LoVo (cell line): Measurements from ENCODE around the gene CLDN1.
A peak's percentile ranks its signal among the peaks of the same experiment; 100 is the strongest.
"Not testable (repeated sequence)": the region's sequence is repeated elsewhere in the genome, so short reads cannot be mapped to it uniquely, and the experiment has no call there.

Experiments
- DNase-seq: peaks from one replicate; pipeline ENCODE4 v3.0.0-alpha.2; 2016; ENCODE audit warnings: low spot score

CLDN1 gene

DNA sequence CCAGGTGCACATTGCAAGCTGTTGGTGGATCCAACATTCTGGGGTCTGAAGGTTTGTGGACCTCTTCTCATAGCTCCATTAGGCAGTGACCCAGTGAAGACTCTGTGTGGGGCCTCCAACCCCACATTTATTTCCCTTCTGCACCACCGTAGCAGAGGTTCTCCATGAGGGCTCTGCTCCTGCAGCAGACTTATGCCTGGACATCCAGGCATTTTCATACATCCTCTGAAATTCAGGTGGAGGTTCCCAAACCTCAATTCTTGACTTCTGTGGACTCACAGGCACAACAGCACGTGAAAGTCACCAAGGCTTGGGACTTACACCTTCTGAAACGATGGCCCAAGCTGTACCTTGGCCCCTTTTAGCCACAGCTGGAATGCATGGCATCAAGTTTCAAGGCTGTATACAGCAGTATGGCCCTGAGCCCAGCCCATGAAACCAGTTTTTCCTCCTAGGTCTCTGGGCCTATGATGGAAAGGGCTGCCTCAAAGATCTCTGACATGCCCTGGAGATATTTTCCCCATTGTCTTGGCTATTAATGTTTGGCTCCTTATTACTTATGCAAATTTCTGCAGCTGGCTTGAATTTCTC lies 30.2 kb downstream of the CLDN1 start:
- no peak for DNase-seq

DNA sequence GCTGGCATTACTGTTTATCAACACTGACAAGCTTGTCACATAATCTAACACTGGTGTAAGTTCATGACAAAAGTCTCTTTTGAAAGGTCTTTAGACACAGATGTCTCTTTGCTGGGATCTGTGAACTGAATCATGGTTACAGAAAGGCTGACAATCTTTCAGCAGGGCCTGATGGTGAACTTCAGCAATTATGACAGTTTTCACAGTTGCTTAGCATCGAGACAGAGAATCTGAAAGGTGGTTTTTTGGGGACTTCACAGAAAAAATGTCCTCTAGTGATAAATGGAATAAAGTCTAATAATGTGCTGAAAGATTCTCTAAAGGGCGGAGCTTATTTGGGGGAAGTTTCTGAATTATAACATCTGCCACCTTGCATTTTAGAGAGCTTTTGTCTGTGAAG lies 32.3 kb downstream of the CLDN1 start:
- DNase-seq = no peak

GRCh38 chr3:190288836-190289235 lies 33.4 kb downstream of the CLDN1 start:
- DNase-seq = no peak

DNA sequence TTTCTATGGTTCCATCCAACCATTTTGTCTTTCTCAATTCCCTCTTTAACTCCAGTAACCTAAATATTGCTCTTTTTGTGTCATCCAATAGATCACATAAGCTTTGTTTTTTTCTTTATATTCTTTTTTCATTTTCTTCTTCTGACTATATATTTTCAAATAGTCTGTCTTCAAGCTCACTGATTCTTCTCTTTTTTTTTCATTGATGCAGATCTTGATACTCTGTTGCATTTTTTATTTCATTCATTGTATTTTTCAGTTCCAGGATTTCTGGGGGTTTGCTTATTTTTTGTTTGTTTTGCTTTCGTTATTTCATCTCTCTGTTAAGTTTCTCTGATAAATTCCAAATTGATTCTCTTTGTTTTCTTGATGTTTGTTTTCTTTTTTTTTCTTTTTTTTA lies 36.2 kb downstream of the CLDN1 start:
- DNase-seq = no peak

GRCh38 chr3:190281308-190282051 lies 40.8 kb downstream of the CLDN1 start:
- no peak for DNase-seq

DNA sequence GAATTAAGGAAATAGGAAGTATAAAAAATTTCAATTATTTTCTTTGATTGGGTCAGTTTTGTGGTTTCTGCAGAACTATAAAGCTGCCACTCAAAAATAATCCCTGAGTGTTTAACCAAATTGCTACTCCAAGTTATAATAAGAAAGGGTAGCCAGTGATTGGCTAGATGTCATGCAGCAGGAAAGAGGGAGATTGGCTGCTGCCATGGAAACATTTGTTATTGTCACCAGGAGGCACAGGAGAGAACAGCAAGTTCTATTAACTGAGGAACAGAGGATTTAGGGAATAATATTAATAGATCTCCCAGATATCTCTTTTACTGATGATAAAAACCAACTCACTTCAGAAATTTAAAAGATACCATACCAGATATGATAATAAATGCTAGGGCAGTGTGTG lies 42.6 kb downstream of the CLDN1 start:
- DNase-seq = no peak

- DNase-seq = no peak
These were observed 49.5 kb downstream of the CLDN1 start for GRCh38 chr3:190272747-190273146.

DNA sequence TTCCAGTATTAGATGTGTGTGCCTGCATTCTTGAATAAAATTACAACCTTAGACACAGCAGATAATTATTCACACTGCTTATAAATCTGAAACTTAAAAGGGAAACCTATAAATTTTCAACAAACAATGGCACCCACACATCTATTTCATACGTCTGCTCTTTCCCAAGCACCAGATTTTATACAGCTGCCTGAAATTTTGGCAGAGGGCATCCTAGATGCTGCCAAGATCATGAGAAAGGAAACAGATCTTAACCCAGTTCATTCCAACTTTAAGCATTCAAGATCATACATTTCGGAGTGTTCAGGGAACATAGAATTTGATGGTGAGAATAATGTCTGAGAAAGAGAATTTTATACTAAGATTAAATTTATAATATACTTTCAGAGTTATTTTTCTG lies 53.1 kb downstream of the CLDN1 start:
- DNase-seq = no peak

- DNase-seq = not testable (repeated sequence)
These were observed 54.8 kb downstream of the CLDN1 start for GRCh38 chr3:190267464-190267863.

- DNase-seq = no peak
These were observed 55.3 kb downstream of the CLDN1 start for GRCh38 chr3:190266913-190267290.

GRCh38 chr3:190266265-190266912 lies 55.9 kb downstream of the CLDN1 start:
- no peak for DNase-seq

DNA sequence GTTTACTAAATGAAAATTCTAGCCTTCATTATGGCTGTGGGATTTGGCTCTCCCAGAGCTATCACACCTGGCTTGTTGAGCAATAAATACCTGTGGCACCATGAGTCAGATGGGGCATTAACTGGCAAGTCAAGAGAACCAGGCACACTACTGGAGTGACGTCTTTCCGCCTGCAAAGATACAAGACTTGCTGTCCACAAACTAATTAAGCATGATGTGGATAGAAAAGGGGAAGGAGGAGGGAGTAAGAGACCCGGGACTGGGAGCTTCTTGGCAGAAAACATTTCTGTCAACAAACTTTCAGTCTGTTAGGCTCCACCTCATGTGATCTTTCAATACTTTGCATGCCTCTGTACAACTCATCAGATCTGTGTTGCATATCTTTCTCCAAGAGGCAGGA lies 56.5 kb downstream of the CLDN1 start:
- DNase-seq = peak; percentile 86

- peak; percentile 27 for DNase-seq
These were observed 57.1 kb downstream of the CLDN1 start for GRCh38 chr3:190265126-190265525.

DNA sequence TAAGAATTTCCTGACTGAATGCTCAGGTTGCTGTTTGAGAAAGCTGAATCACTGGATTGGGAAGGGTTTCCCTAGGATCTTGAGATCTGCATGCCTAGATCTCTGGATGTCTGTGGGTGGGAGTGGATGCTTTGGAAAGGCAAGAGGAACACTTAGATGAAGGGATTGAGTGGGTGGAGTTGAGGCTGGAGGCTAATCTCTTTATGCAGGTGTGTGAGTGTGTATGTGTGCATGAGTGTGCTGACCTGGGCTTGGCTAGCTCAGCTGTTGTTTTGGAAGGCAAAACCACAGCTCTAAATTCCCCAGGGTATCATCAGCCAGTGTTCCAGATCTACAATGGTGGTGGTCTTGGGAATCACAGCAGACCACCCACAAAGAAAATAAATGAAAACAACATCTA lies 60.5 kb downstream of the CLDN1 start:
- no peak for DNase-seq

DNA sequence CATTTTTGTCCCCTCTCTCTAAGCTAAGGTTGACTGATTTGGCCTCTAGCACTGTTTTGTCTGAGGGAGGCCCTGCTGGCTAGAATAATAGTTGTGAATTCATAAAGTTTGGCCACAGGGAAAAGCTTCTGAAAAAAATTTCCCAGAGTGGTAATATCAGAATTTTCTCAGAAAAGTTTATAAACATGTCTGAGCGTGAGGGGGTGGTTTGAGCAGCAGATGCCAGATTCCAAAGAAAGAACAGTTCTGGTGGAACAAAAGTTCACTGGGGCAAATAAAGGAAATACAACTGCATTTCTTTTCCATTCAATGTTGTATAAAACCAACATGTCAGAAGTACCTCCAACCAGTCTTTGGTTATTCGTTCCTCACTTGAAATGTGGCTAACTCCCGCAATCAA lies 61.2 kb downstream of the CLDN1 start:
- no peak for DNase-seq

DNA sequence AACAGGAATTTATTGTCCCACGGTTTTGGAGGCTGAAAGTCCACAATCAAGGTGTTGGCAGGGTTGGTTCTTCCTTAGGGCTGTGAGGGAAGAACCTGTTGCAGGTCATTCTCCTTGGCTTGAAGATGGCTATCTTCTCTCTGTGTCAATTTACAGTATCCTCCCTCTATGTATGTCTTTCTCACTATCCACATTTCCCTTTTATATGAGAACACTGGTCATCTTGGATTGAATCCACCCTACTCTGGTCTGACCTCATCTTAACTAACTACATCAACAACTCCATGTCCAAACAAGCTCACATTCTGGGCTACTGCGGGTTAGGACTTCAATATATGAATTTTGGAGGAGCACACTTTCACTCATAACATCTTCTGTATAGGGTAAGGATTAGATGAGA lies 61.9 kb downstream of the CLDN1 start:
- no peak for DNase-seq

DNA sequence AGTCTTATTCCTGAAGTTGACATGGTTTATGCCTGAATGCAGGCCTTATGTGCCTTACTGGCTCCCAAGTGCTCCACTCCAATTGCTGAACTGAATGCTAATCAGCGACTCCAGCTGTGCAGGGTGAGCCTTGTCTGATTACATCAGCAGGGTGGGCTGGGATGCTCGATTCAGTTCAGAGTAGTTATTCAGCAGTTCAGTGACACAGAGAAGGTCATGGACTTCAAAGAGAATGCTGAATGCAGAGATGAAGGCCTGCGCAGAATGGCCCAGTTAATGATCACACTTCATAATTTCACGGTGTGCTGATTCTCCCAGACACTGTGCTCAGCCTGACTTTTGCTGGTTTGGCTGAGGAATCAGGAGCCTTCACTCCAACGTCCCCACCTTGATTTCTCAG lies 63.6 kb downstream of the CLDN1 start:
- DNase-seq = no peak
